ENCODE data around the gene POLR3A.

DNA sequence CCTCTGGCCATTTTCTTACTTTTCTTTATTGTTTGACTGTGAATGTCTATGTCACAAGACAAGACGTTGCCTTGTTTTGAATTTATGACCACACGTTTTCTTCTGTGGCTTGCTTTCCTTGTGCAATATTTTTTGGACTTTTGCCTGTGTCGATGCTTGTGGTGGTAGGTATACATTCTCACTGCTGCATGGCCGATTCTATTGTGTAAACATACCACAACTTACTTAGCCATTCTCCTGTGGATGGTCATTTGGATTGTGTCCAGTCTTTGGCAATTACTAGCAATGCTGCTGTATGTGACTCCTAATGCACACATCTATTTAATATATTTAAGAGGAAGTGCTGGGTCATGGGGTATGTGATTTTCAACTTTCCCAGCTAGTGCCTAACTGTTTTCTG, 84.8 kb downstream of the POLR3A start:
- TF ChIP-seq, protein P1, sequence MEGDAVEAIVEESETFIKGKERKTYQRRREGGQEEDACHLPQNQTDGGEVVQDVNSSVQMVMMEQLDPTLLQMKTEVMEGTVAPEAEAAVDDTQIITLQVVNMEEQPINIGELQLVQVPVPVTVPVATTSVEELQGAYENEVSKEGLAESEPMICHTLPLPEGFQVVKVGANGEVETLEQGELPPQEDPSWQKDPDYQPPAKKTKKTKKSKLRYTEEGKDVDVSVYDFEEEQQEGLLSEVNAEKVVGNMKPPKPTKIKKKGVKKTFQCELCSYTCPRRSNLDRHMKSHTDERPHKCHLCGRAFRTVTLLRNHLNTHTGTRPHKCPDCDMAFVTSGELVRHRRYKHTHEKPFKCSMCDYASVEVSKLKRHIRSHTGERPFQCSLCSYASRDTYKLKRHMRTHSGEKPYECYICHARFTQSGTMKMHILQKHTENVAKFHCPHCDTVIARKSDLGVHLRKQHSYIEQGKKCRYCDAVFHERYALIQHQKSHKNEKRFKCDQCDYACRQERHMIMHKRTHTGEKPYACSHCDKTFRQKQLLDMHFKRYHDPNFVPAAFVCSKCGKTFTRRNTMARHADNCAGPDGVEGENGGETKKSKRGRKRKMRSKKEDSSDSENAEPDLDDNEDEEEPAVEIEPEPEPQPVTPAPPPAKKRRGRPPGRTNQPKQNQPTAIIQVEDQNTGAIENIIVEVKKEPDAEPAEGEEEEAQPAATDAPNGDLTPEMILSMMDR (IDR thresholded peaks at IDR 0.05; ENCODE audit: poor library complexity) = no peak
- TF ChIP-seq EZH2 (IDR thresholded peaks at IDR 0.05; ENCODE audit: borderline replicate concordance) = no peak

Measured in hepatocyte (in vitro differentiated cells).